Ovary (tissue), 3 donors: Measurements from ENCODE around the gene EIF5A2.
"Not testable (repeated sequence)": the region's sequence is repeated elsewhere in the genome, so short reads cannot be mapped to it uniquely, and the experiment has no call there.

Experiments
- EP300 ChIP-seq: sonication (generic); formaldehyde crosslinking; IDR thresholded peaks from one replicate; pipeline ENCODE4 v1.6.1; 2017; ENCODE audit warnings: antibody characterized with exemption
- POLR2A ChIP-seq: fragments of 450-650 bp; IDR thresholded peaks from one replicate; pipeline ENCODE4 v1.6.1; 2017; ENCODE audit warnings: antibody characterized with exemption, mild to moderate bottlenecking, moderate library complexity
- TF ChIP-seq, protein P1 (sequence below), 3 donors: fragments of 450-650 bp in 2 of 3; fragments of 200-600 bp in 1 of 3; IDR thresholded peaks; one replicate each; pipeline versions ENCODE4 v1.5.1 to v1.8.0; 2016 to 2022; ENCODE audit warnings: antibody characterized with exemption in 3 of 3, mild to moderate bottlenecking in 1 of 3
- donor health status: DM: no; HTN: no; CAD: no.

DNA sequence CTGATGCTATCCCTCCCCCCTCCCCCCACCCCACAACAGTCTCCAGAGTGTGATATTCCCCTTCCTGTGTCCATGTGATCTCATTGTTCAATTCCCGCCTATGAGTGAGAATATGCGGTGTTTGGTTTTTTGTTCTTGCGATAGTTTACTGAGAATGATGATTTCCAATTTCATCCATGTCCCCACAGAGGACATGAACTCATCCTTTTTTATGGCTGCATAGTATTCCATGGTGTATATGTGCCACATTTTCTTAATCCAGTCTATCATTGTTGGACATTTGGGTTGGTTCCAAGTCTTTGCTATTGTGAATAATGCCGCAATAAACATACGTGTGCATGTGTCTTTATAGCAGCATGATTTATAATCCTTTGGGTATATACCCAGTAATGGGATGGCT lies 29.7 kb downstream of the EIF5A2 start:
- TF ChIP-seq, protein P1, sequence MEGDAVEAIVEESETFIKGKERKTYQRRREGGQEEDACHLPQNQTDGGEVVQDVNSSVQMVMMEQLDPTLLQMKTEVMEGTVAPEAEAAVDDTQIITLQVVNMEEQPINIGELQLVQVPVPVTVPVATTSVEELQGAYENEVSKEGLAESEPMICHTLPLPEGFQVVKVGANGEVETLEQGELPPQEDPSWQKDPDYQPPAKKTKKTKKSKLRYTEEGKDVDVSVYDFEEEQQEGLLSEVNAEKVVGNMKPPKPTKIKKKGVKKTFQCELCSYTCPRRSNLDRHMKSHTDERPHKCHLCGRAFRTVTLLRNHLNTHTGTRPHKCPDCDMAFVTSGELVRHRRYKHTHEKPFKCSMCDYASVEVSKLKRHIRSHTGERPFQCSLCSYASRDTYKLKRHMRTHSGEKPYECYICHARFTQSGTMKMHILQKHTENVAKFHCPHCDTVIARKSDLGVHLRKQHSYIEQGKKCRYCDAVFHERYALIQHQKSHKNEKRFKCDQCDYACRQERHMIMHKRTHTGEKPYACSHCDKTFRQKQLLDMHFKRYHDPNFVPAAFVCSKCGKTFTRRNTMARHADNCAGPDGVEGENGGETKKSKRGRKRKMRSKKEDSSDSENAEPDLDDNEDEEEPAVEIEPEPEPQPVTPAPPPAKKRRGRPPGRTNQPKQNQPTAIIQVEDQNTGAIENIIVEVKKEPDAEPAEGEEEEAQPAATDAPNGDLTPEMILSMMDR (IDR thresholded peaks at IDR 0.05), result not testable (repeated sequence)
- TF ChIP-seq POLR2A, EP300: not testable (repeated sequence)
